Measurements from ENCODE around the gene DAD1. TPM values are rescaled to one million over a fixed set of nuclear protein-coding genes. Genes with fewer than 3 reads are reported as not detected.
"Not testable (repeated sequence)": the region's sequence is repeated elsewhere in the genome, so short reads cannot be mapped to it uniquely, and the experiment has no call there.

DAD1 gene
- total RNA-seq, 1 donor from 2014 or later, result 172 TPM

- no peak for DNase-seq (ENCODE audit: low spot score)
These were observed 21.6 kb downstream of the DAD1 start for GRCh38 chr14:22567437-22567836.

GRCh38 chr14:22566845-22567244 is 22.2 kb downstream of the DAD1 start:
- no peak for DNase-seq (ENCODE audit: low spot score)

GRCh38 chr14:22566266-22566665 is 22.8 kb downstream of the DAD1 start:
- DNase-seq (ENCODE audit: low spot score), result not testable (repeated sequence)

- DNase-seq (ENCODE audit: low spot score), result no peak
These were observed 23.6 kb downstream of the DAD1 start for GRCh38 chr14:22565391-22565945.

GRCh38 chr14:22564463-22564862 is 24.6 kb downstream of the DAD1 start:
- no peak for DNase-seq (ENCODE audit: low spot score)

- no peak for DNase-seq (ENCODE audit: low spot score)
These were observed 25.0 kb downstream of the DAD1 start for GRCh38 chr14:22563987-22564386.

GRCh38 chr14:22561661-22562579 is 27.1 kb downstream of the DAD1 start:
- DNase-seq (ENCODE audit: low spot score), result no peak

- no peak for DNase-seq (ENCODE audit: low spot score)
These were observed 27.7 kb downstream of the DAD1 start for GRCh38 chr14:22561366-22561660.

- no peak for DNase-seq (ENCODE audit: low spot score)
These were observed 28.2 kb downstream of the DAD1 start for GRCh38 chr14:22560662-22561365.

GRCh38 chr14:22559041-22559440 is 30.0 kb downstream of the DAD1 start:
- no peak for DNase-seq (ENCODE audit: low spot score)

GRCh38 chr14:22558221-22558913 is 30.7 kb downstream of the DAD1 start:
- no peak for DNase-seq (ENCODE audit: low spot score)

- no peak for DNase-seq (ENCODE audit: low spot score)
These were observed 31.2 kb downstream of the DAD1 start for GRCh38 chr14:22557846-22558220.

- DNase-seq (ENCODE audit: low spot score), result peak; percentile 88
These were observed 31.9 kb downstream of the DAD1 start for GRCh38 chr14:22556990-22557623.

GRCh38 chr14:22556021-22556989 is 32.7 kb downstream of the DAD1 start:
- DNase-seq (ENCODE audit: low spot score), result peak; percentile 86

- DNase-seq (ENCODE audit: low spot score), result no peak
These were observed 33.5 kb downstream of the DAD1 start for GRCh38 chr14:22555384-22556011.

GRCh38 chr14:22554498-22555383 is 34.3 kb downstream of the DAD1 start:
- DNase-seq (ENCODE audit: low spot score), result no peak

- not testable (repeated sequence) for DNase-seq (ENCODE audit: low spot score)
These were observed 35.0 kb downstream of the DAD1 start for GRCh38 chr14:22553861-22554497.

- DNase-seq (ENCODE audit: low spot score), result no peak
These were observed 35.6 kb downstream of the DAD1 start for GRCh38 chr14:22553445-22553844.

- no peak for DNase-seq (ENCODE audit: low spot score)
These were observed 36.3 kb downstream of the DAD1 start for GRCh38 chr14:22552827-22553076.

Data from ureter (tissue), 1 donor.